Measurements from ENCODE around the gene IFNAR2.

DNA sequence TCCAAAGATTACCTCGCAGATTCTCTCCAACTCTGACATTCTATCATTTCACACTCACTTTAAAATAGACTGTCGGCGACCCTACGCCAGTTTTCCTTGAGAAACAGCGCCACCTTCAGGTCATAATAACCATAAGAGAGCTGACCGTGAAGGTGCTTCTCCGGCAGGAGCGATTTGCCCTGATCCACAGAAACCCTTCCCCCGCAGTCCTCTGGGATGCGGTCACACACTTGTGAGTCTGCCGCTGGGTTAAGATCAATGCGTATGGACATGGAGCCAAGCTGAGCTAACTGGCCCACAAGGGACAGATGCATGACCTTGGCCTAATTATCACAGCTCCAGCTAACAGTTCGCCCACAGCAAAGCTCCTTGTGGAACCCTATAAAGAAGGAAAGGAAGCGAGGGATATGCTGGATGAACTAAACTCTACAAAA is 32.8 kb upstream of the IFNAR2 start:
- TF ChIP-seq, protein P1, sequence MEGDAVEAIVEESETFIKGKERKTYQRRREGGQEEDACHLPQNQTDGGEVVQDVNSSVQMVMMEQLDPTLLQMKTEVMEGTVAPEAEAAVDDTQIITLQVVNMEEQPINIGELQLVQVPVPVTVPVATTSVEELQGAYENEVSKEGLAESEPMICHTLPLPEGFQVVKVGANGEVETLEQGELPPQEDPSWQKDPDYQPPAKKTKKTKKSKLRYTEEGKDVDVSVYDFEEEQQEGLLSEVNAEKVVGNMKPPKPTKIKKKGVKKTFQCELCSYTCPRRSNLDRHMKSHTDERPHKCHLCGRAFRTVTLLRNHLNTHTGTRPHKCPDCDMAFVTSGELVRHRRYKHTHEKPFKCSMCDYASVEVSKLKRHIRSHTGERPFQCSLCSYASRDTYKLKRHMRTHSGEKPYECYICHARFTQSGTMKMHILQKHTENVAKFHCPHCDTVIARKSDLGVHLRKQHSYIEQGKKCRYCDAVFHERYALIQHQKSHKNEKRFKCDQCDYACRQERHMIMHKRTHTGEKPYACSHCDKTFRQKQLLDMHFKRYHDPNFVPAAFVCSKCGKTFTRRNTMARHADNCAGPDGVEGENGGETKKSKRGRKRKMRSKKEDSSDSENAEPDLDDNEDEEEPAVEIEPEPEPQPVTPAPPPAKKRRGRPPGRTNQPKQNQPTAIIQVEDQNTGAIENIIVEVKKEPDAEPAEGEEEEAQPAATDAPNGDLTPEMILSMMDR (IDR thresholded peaks at IDR 0.05), result peak; percentile 75 to 79 (median 77)
- TF ChIP-seq POLR2A (IDR thresholded peaks at IDR 0.05; ENCODE audit: low read depth) (no peak), POLR2AphosphoS5 (IDR thresholded peaks at IDR 0.05) (no peak)
